GM06990 (cell line): ENCODE data around the gene SENP1.
A peak's percentile ranks its signal among the peaks of the same experiment; 100 is the strongest.

Experiments
- DNase-seq: peaks from one replicate; pipeline ENCODE4 v3.0.0-alpha.2; 2011; ENCODE audit not compliant: insufficient read length; ENCODE audit errors: extremely low read depth
- H3K27me3 ChIP-seq: replicated peaks from 2 replicates; pipeline ENCODE4 v1.6.0; 2011; ENCODE audit warnings: low read length; ENCODE audit not compliant: control insufficient read depth, insufficient read depth
- H3K36me3 ChIP-seq: 2 replicates; pipeline ENCODE4 v1.5.1; 2011; ENCODE audit warnings: low read length; ENCODE audit not compliant: control insufficient read depth, insufficient read depth
- H3K4me3 ChIP-seq: replicated peaks from 2 replicates; pipeline ENCODE4 v1.5.1; 2011; ENCODE audit warnings: low read depth, mild to moderate bottlenecking, control low read depth, low read length
- CTCF ChIP-seq: IDR thresholded peaks from 2 replicates; pipeline ENCODE4 v1.5.1; 2011; ENCODE audit warnings: low read length, control low read depth, mild to moderate bottlenecking, inconsistent platforms; ENCODE audit not compliant: insufficient read depth, poor library complexity, severe bottlenecking

The SENP1 gene

GRCh38 chr12:48002414-48002730, 103.5 kb downstream of the SENP1 start:
- no peak for DNase-seq
- no peak for TF ChIP-seq CTCF
- Histone ChIP-seq H3K27me3 (peaks cover 13% of the 10 kb centered on the region), H3K36me3 (no peaks in the 10 kb centered on the region), H3K4me3 (no peak overlapping the region)

- Histone ChIP-seq H3K36me3 (no peaks in the 10 kb centered on the region), H3K4me3 (peak overlapping the region; percentile 9; the same call in 1 of the 2 replicates), H3K27me3 (peaks cover 13% of the 10 kb centered on the region)
- DNase-seq, result no peak
- TF ChIP-seq CTCF, result no peak
Observed at GRCh38 chr12:48001505-48002413, 104.1 kb downstream of the SENP1 start.

- TF ChIP-seq CTCF, result no peak
- Histone ChIP-seq H3K27me3 (peaks cover 13% of the 10 kb centered on the region), H3K36me3 (no peaks in the 10 kb centered on the region), H3K4me3 (no peak overlapping the region)
- no peak for DNase-seq
Observed at GRCh38 chr12:48000878-48001504, 104.9 kb downstream of the SENP1 start.

GRCh38 chr12:47999816-48000215, 106.1 kb downstream of the SENP1 start:
- Histone ChIP-seq H3K27me3 (peaks cover 11% of the 10 kb centered on the region), H3K36me3 (no peaks in the 10 kb centered on the region), H3K4me3 (no peak overlapping the region)
- no peak for DNase-seq
- no peak for TF ChIP-seq CTCF

- H3K36me3 ChIP-seq, result no peaks in the 10 kb centered on the region
- no peak for DNase-seq
- no peak for TF ChIP-seq CTCF
- no peak overlapping the region for H3K4me3 ChIP-seq
- peaks cover 4% of the 10 kb centered on the region for H3K27me3 ChIP-seq
Observed at GRCh38 chr12:47997321-47997720, 108.6 kb downstream of the SENP1 start.

- Histone ChIP-seq H3K4me3 (no peak overlapping the region), H3K36me3 (no peaks in the 10 kb centered on the region), H3K27me3 (peaks cover 4% of the 10 kb centered on the region)
- no peak for TF ChIP-seq CTCF
- DNase-seq, result no peak
Observed at GRCh38 chr12:47995981-47996401, 109.9 kb downstream of the SENP1 start.
